Stimulated activated CD4-positive, alpha-beta T cell treated with anti-CD3 and anti-CD28 coated beads, Interleukin-4, amount 100 ng/mL, for 4 hours (primary cell): ENCODE data around the gene CAMKMT.
"Not testable (repeated sequence)": the region's sequence is repeated elsewhere in the genome, so short reads cannot be mapped to it uniquely, and the experiment has no call there.

Experiments used
- DNase-seq, 2 experiments: peaks; one replicate each; pipeline ENCODE4 v3.0.0-alpha.2; 2020

The CAMKMT gene

GRCh38 chr2:44362207-44363015, 664 bp downstream of the CAMKMT start:
- peak; percentile 30 to 36 for DNase-seq

- no peak for DNase-seq
Measured at GRCh38 chr2:44364604-44365003, 2.9 kb downstream of the CAMKMT start.

GRCh38 chr2:44367591-44367990, 5.8 kb downstream of the CAMKMT start:
- DNase-seq, result no peak

GRCh38 chr2:44369392-44369791, 7.6 kb downstream of the CAMKMT start:
- DNase-seq, result no peak

- DNase-seq, result no peak
Measured at GRCh38 chr2:44371445-44371844, 9.7 kb downstream of the CAMKMT start.

- DNase-seq, result no peak
Measured at GRCh38 chr2:44372246-44372645, 10.5 kb downstream of the CAMKMT start.

GRCh38 chr2:44377486-44377885, 15.7 kb downstream of the CAMKMT start:
- DNase-seq, result no peak

GRCh38 chr2:44385226-44385625, 23.5 kb downstream of the CAMKMT start:
- DNase-seq, result not testable (repeated sequence)

GRCh38 chr2:44388877-44389276, 27.1 kb downstream of the CAMKMT start:
- no peak for DNase-seq

GRCh38 chr2:44389895-44390294, 28.1 kb downstream of the CAMKMT start:
- DNase-seq, result no peak

- peak; percentile 22 to 52 for DNase-seq
Measured at GRCh38 chr2:44392338-44392943, 30.7 kb downstream of the CAMKMT start.

- DNase-seq, result no peak
Measured at GRCh38 chr2:44397447-44398175, 35.9 kb downstream of the CAMKMT start.

- no peak for DNase-seq
Measured at GRCh38 chr2:44398243-44398897, 36.6 kb downstream of the CAMKMT start.

- DNase-seq, result no peak
Measured at GRCh38 chr2:44420725-44421124, 59.0 kb downstream of the CAMKMT start.

- no peak for DNase-seq
Measured at GRCh38 chr2:44424211-44424610, 62.5 kb downstream of the CAMKMT start.

- no peak for DNase-seq
Measured at GRCh38 chr2:44429034-44429433, 67.3 kb downstream of the CAMKMT start.

GRCh38 chr2:44430342-44430741, 68.6 kb downstream of the CAMKMT start:
- no peak for DNase-seq

GRCh38 chr2:44433895-44434294, 72.1 kb downstream of the CAMKMT start:
- no peak for DNase-seq

- DNase-seq, result no peak
Measured at GRCh38 chr2:44441200-44441599, 79.5 kb downstream of the CAMKMT start.

GRCh38 chr2:44442019-44442418, 80.3 kb downstream of the CAMKMT start:
- DNase-seq, result no peak

GRCh38 chr2:44443517-44443916, 81.8 kb downstream of the CAMKMT start:
- DNase-seq, result no peak

GRCh38 chr2:44444881-44445280, 83.1 kb downstream of the CAMKMT start:
- no peak for DNase-seq

- no peak for DNase-seq
Measured at GRCh38 chr2:44448860-44449527, 87.2 kb downstream of the CAMKMT start.
